GM12873 (cell line): ENCODE data around the gene KAT2B.

ENCODE experiments used
- CTCF ChIP-seq: IDR thresholded peaks from 2 replicates; pipeline ENCODE4 v1.5.1; 2012; ENCODE audit warnings: low read depth, mild to moderate bottlenecking, moderate library complexity, low read length, control low read depth; ENCODE audit not compliant: insufficient read depth; ENCODE audit errors: missing control alignments

The KAT2B gene

GRCh38 chr3:20095470-20095869 lies 55.2 kb downstream of the KAT2B start:
- TF ChIP-seq CTCF: no peak

- TF ChIP-seq CTCF: no peak
Observed at GRCh38 chr3:20096135-20096685, 56.0 kb downstream of the KAT2B start.

GRCh38 chr3:20097015-20097414 lies 56.8 kb downstream of the KAT2B start:
- TF ChIP-seq CTCF: no peak

DNA sequence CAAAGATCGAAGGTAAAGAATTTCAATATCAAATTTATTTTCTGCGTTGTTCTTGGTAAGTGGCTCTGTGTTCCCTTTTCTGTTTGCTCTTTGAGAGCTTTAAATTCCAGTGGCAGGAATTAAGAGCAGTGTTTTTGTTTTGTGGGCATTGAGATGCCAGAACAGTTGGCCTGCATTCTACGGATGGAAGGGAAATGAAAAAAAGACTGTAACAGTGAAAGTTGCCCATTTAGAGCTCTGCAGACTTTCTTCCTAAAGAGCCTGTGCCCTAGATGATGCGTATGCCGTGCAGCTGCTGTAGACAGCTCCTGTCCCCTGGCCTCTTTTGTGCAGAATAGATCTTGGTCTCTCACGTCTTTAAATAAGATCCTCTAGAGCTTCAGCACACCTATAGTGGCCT lies 58.8 kb downstream of the KAT2B start:
- no peak for TF ChIP-seq CTCF

- no peak for TF ChIP-seq CTCF
Observed at GRCh38 chr3:20100151-20100550, 59.9 kb downstream of the KAT2B start.

DNA sequence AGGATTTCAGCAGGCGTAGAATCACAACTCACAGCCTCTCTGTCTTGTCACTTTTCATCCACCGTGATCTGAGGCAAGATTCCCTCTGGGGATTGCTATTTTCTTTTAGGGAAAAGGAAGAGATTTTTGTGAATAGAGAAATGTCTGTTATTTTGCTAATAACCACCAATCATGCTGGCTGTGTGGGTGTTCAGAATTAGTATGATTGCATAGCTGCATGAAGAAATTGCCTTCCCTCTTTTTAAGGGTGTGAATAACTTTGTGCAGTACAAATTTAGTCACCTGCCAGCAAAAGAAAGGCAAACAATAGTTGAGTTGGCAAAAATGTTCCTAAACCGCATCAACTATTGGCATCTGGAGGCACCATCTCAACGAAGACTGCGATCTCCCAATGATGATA lies 60.8 kb downstream of the KAT2B start:
- no peak for TF ChIP-seq CTCF

- TF ChIP-seq CTCF: no peak
Observed at GRCh38 chr3:20103731-20104130, 63.5 kb downstream of the KAT2B start.

DNA sequence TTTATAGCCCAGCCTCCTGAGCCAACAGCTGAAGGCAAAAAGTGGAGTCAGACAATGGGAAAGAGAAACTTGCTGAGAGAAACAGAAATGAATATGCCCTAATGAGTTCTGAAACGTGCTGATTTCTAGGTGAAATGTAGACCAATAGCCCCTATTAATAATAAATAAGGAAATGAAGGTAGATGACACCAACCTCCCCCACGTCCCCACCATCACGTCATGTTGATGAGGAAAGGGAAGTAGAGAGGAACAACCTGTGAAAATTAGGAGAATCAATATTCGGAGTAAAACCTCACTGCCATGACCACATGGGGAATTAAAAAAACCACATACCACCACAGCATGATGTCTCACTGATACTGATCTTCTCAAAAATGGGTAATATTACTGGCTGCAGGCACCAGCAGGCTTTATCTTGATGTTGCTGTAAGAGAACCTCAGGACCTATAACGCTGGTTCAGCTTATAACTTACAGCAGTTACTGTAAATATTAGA lies 64.0 kb downstream of the KAT2B start:
- no peak for TF ChIP-seq CTCF
